ENCODE measurements around the gene CFAP97D1. TPM values are rescaled to one million over a fixed set of nuclear protein-coding genes. Genes with fewer than 3 reads are reported as not detected.

Gene CFAP97D1
- total RNA-seq, 1 experiment from 2014 or later: 0.18 TPM

GRCh38 chr17:43760254-43760852 lies 19.9 kb upstream of the CFAP97D1 start:
- H3K4me3 ChIP-seq (ENCODE audit: low read depth, low read length): no peak overlapping the region
- BruUV-seq (replicated peaks): no TSS peak
- no peaks in the 10 kb centered on the region for H3K36me3 ChIP-seq (ENCODE audit: control insufficient read depth, insufficient read depth, low read length)
- ChIA-PET CTCF (interaction anchor here (0.6 to 6.2 kb wide), 13 partner anchors 47 to 362 kb away, joined by 3 to 65 read pairs (median 5); no protein-coding TSS in a partner anchor), POLR2A (interaction anchor here (0.6 kb wide), 1 partner anchor 39 kb away, joined by 6 read pairs; no protein-coding TSS in a partner anchor)
- H3K9me3 ChIP-seq: no peaks in the 10 kb centered on the region
- peak; percentile 99 for TF ChIP-seq CTCF (IDR thresholded peaks at IDR 0.05; ENCODE audit: insufficient read depth in 1 of 2, low read depth in 1 of 2, low read length in 1 of 2, severe bottlenecking in 1 of 2, unreplicated experiment in 1 of 2)
- Mint-ChIP-seq H3K4me1 (ENCODE audit: low read depth, unreplicated experiment) (peaks cover 9% of the 10 kb centered on the region), H3K27me3 (ENCODE audit: insufficient read depth, unreplicated experiment) (no peaks in the 10 kb centered on the region), H3K27ac (ENCODE audit: unreplicated experiment) (peak overlapping the region; percentile 44), H3K9me3 (ENCODE audit: unreplicated experiment) (no peaks in the 10 kb centered on the region), H3K4me3 (ENCODE audit: unreplicated experiment) (peak overlapping the region; percentile 46), H3K36me3 (ENCODE audit: insufficient read depth, unreplicated experiment) (peaks cover 6% of the 10 kb centered on the region)
- H3K4me1 ChIP-seq: no peaks in the 10 kb centered on the region
- peak; percentile 96 for DNase-seq
- H3K27me3 ChIP-seq (replicated peaks; ENCODE audit: control insufficient read depth, insufficient read depth, low read length): no peaks in the 10 kb centered on the region
- intact Hi-C loops (cut with micrococcal nuclease; ENCODE audit: unreplicated experiment): loop anchor here (1.0 kb wide), 4 partner anchors 40 to 240 kb away; no protein-coding TSS in a partner anchor

GRCh38 chr17:43766413-43767052 lies 13.7 kb upstream of the CFAP97D1 start:
- Histone ChIP-seq H3K4me1 (no peaks in the 10 kb centered on the region), H3K4me3 (ENCODE audit: low read depth, low read length) (no peak overlapping the region), H3K27me3 (replicated peaks; ENCODE audit: control insufficient read depth, insufficient read depth, low read length) (no peaks in the 10 kb centered on the region), H3K9me3 (no peaks in the 10 kb centered on the region), H3K36me3 (ENCODE audit: control insufficient read depth, insufficient read depth, low read length) (no peaks in the 10 kb centered on the region; the same call in 1 of the 2 replicates)
- intact Hi-C loops (cut with micrococcal nuclease; ENCODE audit: unreplicated experiment): no loop called here
- DNase-seq: peak in 1 of 2 experiments; percentile 72
- BruUV-seq (replicated peaks): no TSS peak
- H3K27me3 Mint-ChIP-seq (ENCODE audit: insufficient read depth, unreplicated experiment): no peaks in the 10 kb centered on the region
- H3K27ac Mint-ChIP-seq (ENCODE audit: unreplicated experiment): no peak overlapping the region
- H3K4me3 Mint-ChIP-seq (ENCODE audit: unreplicated experiment): no peak overlapping the region
- peaks cover 49% of the 10 kb centered on the region for H3K36me3 Mint-ChIP-seq (ENCODE audit: insufficient read depth, unreplicated experiment)
- ChIA-PET POLR2A (interaction anchor here (0.6 kb wide), 4 partner anchors 12 to 370 kb away, joined by 3 to 4 read pairs (median 4); no protein-coding TSS in a partner anchor), CTCF (interaction anchor here (0.5 to 2.6 kb wide), 7 partner anchors 12 to 207 kb away, joined by 3 to 19 read pairs (median 4); partner anchors contain the start of gene CD300LG)
- H3K9me3 Mint-ChIP-seq (ENCODE audit: unreplicated experiment): no peaks in the 10 kb centered on the region
- TF ChIP-seq CTCF (IDR thresholded peaks at IDR 0.05; ENCODE audit: insufficient read depth in 1 of 2, low read depth in 1 of 2, low read length in 1 of 2, severe bottlenecking in 1 of 2, unreplicated experiment in 1 of 2): peak; percentile 88 to 90
- no peaks in the 10 kb centered on the region for H3K4me1 Mint-ChIP-seq (ENCODE audit: low read depth, unreplicated experiment)

GRCh38 chr17:43767053-43767712 lies 13.1 kb upstream of the CFAP97D1 start:
- CTCF ChIA-PET: interaction anchor here (0.5 to 2.6 kb wide), 7 partner anchors 11 to 207 kb away, joined by 3 to 19 read pairs (median 3); partner anchors contain the start of gene CD300LG
- Mint-ChIP-seq H3K27me3 (ENCODE audit: insufficient read depth, unreplicated experiment) (no peaks in the 10 kb centered on the region), H3K9me3 (ENCODE audit: unreplicated experiment) (no peaks in the 10 kb centered on the region), H3K27ac (ENCODE audit: unreplicated experiment) (no peak overlapping the region), H3K36me3 (ENCODE audit: insufficient read depth, unreplicated experiment) (peaks cover 56% of the 10 kb centered on the region), H3K4me1 (ENCODE audit: low read depth, unreplicated experiment) (peaks cover 1% of the 10 kb centered on the region), H3K4me3 (ENCODE audit: unreplicated experiment) (no peak overlapping the region)
- Histone ChIP-seq H3K4me3 (ENCODE audit: low read depth, low read length) (no peak overlapping the region), H3K9me3 (no peaks in the 10 kb centered on the region), H3K36me3 (ENCODE audit: control insufficient read depth, insufficient read depth, low read length) (no peaks in the 10 kb centered on the region; the same call in 1 of the 2 replicates), H3K27me3 (replicated peaks; ENCODE audit: control insufficient read depth, insufficient read depth, low read length) (no peaks in the 10 kb centered on the region), H3K4me1 (peaks cover 3% of the 10 kb centered on the region; the same call in 1 of the 2 replicates)
- POLR2A ChIA-PET: interaction anchor here (0.6 to 0.9 kb wide), 3 partner anchors 12 to 281 kb away, joined by 4 to 22 read pairs (median 8); partner anchors contain the start of genes CFAP97D1 and DUSP3
- no peak for DNase-seq
- TF ChIP-seq CTCF (IDR thresholded peaks at IDR 0.05; ENCODE audit: insufficient read depth in 1 of 2, low read depth in 1 of 2, low read length in 1 of 2, severe bottlenecking in 1 of 2, unreplicated experiment in 1 of 2): no peak
- BruUV-seq (replicated peaks): no TSS peak
- intact Hi-C loops (cut with micrococcal nuclease; ENCODE audit: unreplicated experiment): no loop called here

Measured in Caco-2 (cell line).